NOMO-1 treated with DMSO at 0.1 percent for 48 hours (cell line): Measurements from ENCODE around the gene PFN3.
A peak's percentile ranks its signal among the peaks of the same experiment; 100 is the strongest.

ENCODE experiments used
- DNase-seq: peaks from one replicate; lab custom pipeline; 2025; ENCODE audit not compliant: unreplicated experiment; lab: John Stamatoyannopoulos, UW

PFN3 gene

GRCh38 chr5:177438468-177438867 lies 38.0 kb upstream of the PFN3 start:
- DNase-seq, result no peak

- DNase-seq, result no peak
Observed at GRCh38 chr5:177437623-177438022, 37.2 kb upstream of the PFN3 start.

GRCh38 chr5:177435847-177436536 lies 35.5 kb upstream of the PFN3 start:
- DNase-seq, result no peak

GRCh38 chr5:177434942-177435738 lies 34.7 kb upstream of the PFN3 start:
- DNase-seq, result no peak

- no peak for DNase-seq
Observed at GRCh38 chr5:177434437-177434836, 34.0 kb upstream of the PFN3 start.

- DNase-seq, result no peak
Observed at GRCh38 chr5:177433658-177434217, 33.3 kb upstream of the PFN3 start.

- DNase-seq, result no peak
Observed at GRCh38 chr5:177432839-177433657, 32.6 kb upstream of the PFN3 start.

GRCh38 chr5:177432143-177432838 lies 31.8 kb upstream of the PFN3 start:
- DNase-seq, result no peak

- peak; percentile 47 for DNase-seq
Observed at GRCh38 chr5:177431317-177432142, 31.1 kb upstream of the PFN3 start.

- no peak for DNase-seq
Observed at GRCh38 chr5:177430972-177431316, 30.5 kb upstream of the PFN3 start.

- DNase-seq, result no peak
Observed at GRCh38 chr5:177430140-177430951, 29.9 kb upstream of the PFN3 start.

- DNase-seq, result peak; percentile 98
Observed at GRCh38 chr5:177429248-177430040, 29.0 kb upstream of the PFN3 start.

GRCh38 chr5:177428574-177429217 lies 28.2 kb upstream of the PFN3 start:
- DNase-seq, result no peak

- peak; percentile 58 for DNase-seq
Observed at GRCh38 chr5:177427919-177428573, 27.6 kb upstream of the PFN3 start.

GRCh38 chr5:177427211-177427822 lies 26.9 kb upstream of the PFN3 start:
- DNase-seq, result no peak

- DNase-seq, result no peak
Observed at GRCh38 chr5:177426566-177427210, 26.2 kb upstream of the PFN3 start, which contains the start of gene GRK6. GRK6 (plus strand) TSS chr5:177426676; CDS start chr5:177426846, 170 bp downstream.
